ENCODE results near the gene SPATA1. TPM values are rescaled to one million over a fixed set of nuclear protein-coding genes. Genes with fewer than 3 reads are reported as not detected.

The SPATA1 gene
- total and polyA plus RNA-seq, 2 of the 13 experiments (the other 11 are each of a cell fraction or from before 2014, with no cell fraction given) = 0.70 to 1.4 TPM

DNA sequence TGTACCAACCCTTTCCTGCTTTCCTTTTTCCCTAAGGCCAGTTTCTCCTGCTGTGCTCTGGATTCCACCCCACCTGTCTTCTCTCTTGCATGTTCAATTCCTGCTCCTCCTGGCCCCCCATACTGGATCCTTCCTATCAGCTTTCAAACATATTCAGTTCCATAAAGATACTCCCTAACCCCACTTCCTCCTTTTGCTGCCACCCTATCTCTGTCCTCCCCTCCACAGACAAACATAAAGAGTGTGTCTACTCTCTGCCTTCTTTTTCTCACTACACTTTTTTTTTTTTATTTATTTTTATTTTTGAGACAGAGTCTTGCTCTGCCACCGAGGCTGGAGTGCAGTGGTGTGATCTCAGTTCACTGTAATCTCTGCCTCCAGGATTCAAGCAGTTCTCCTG lies 44.1 kb upstream of the SPATA1 start (continued):
- TF ChIP-seq, protein P1, sequence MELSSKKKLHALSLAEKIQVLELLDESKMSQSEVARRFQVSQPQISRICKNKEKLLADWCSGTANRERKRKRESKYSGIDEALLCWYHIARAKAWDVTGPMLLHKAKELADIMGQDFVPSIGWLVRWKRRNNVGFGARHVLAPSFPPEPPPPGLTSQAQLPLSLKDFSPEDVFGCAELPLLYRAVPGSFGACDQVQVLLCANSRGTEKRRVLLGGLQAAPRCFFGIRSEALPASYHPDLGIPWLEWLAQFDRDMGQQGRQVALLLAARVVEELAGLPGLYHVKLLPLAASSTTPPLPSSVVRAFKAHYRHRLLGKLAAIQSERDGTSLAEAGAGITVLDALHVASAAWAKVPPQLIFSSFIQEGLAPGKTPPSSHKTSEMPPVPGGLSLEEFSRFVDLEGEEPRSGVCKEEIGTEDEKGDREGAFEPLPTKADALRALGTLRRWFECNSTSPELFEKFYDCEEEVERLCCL (CRISPR knock-in tag; IDR thresholded peaks at IDR 0.05; ENCODE audit: borderline replicate concordance) = no peak
- no peak for TF ChIP-seq ZNF484 (CRISPR knock-in tag; IDR thresholded peaks at IDR 0.05; ENCODE audit: borderline replicate concordance, low read depth)
- TF ChIP-seq RFX5 (IDR thresholded peaks at IDR 0.05; ENCODE audit: low read depth, low read length) = no peak
- TF ChIP-seq, protein P2, sequence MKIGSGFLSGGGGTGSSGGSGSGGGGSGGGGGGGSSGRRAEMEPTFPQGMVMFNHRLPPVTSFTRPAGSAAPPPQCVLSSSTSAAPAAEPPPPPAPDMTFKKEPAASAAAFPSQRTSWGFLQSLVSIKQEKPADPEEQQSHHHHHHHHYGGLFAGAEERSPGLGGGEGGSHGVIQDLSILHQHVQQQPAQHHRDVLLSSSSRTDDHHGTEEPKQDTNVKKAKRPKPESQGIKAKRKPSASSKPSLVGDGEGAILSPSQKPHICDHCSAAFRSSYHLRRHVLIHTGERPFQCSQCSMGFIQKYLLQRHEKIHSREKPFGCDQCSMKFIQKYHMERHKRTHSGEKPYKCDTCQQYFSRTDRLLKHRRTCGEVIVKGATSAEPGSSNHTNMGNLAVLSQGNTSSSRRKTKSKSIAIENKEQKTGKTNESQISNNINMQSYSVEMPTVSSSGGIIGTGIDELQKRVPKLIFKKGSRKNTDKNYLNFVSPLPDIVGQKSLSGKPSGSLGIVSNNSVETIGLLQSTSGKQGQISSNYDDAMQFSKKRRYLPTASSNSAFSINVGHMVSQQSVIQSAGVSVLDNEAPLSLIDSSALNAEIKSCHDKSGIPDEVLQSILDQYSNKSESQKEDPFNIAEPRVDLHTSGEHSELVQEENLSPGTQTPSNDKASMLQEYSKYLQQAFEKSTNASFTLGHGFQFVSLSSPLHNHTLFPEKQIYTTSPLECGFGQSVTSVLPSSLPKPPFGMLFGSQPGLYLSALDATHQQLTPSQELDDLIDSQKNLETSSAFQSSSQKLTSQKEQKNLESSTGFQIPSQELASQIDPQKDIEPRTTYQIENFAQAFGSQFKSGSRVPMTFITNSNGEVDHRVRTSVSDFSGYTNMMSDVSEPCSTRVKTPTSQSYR (CRISPR knock-in tag; IDR thresholded peaks at IDR 0.05; ENCODE audit: borderline replicate concordance) = no peak
- no peak for TF ChIP-seq ELF1 (CRISPR knock-in tag; IDR thresholded peaks at IDR 0.05)
- no peak for TF ChIP-seq ZNF552 (CRISPR knock-in tag; IDR thresholded peaks at IDR 0.05; ENCODE audit: borderline replicate concordance)
- TF ChIP-seq ZNF331 (CRISPR knock-in tag; IDR thresholded peaks at IDR 0.05) = no peak

DNA sequence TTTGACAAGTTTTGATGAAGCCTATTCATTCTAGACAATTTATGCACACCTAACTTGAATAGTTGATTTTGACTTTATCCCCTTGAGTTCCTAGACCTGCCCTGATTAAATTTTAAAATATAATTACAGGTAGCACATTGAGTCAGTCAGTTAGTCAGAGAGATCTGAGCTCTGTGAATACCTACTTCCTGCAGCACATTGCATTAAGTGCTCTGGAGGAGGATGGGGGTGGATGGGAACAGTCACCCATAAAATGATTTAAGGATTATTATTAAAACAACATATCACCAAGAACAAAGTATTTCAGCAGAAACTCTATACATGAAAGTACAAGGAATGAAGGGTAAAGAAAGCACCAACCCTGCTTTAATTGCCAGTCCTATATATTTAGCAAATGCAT lies 38.9 kb upstream of the SPATA1 start:
- H3K4me1 ChIP-seq (ENCODE audit: insufficient read depth, low read length) = no peaks in the 10 kb centered on the region
- CTCF ChIA-PET (ENCODE audit: low intra/inter-chr PET ratio, low total read pairs) = no interaction called here
- no peaks in the 10 kb centered on the region; a peak in 1 of 5 replicates for H3K27me3 ChIP-seq (ENCODE audit: control insufficient read depth in 1 of 2, insufficient read depth in 2 of 2, low read length in 2 of 2)
- H2AFZ ChIP-seq (ENCODE audit: low read length) = no peak overlapping the region
- no peaks in the 10 kb centered on the region for H3K9me3 ChIP-seq (ENCODE audit: low read length)
- no peak overlapping the region for H3K9ac ChIP-seq (ENCODE audit: insufficient read depth, low read depth, low read length)
- H3K4me2 ChIP-seq (ENCODE audit: low read depth, low read length) = no peak overlapping the region
- ATAC-seq (no peak), DNase-seq (ENCODE audit: low spot score) (no peak), FAIRE-seq (no peak)
- in situ Hi-C loops (cut with HindIII; ENCODE audit: extremely low pct_ligation_motif_present, low pct_unique_long_range_greater_than_20kb) (no loop called here), intact Hi-C loops (cut with micrococcal nuclease; ENCODE audit: unreplicated experiment) (no loop called here)
- no TSS peak for BruUV-seq (replicated peaks)
- no peak overlapping the region for H3K4me3 ChIP-seq (replicated peaks in 1 of 3; ENCODE audit: insufficient read depth in 1 of 3, low read depth in 2 of 3, low read length in 3 of 3)
- H3K27ac ChIP-seq (ENCODE audit: extremely low read length, insufficient read depth, low read length) = no peak overlapping the region
- H3K36me3 ChIP-seq (replicated peaks in 1 of 2; ENCODE audit: control insufficient read depth in 1 of 2, insufficient read depth in 2 of 2, low read length in 2 of 2) = no peaks in the 10 kb centered on the region
- H3K79me2 ChIP-seq (ENCODE audit: insufficient read depth, low read length) = no peaks in the 10 kb centered on the region
- no peaks in the 10 kb centered on the region for H4K20me1 ChIP-seq (ENCODE audit: insufficient read depth, low read length)
- POLR2A ChIA-PET = no interaction called here
- TF ChIP-seq MIER3 (CRISPR knock-in tag; IDR thresholded peaks at IDR 0.05; ENCODE audit: borderline replicate concordance) (no peak), KLF15 (CRISPR knock-in tag; IDR thresholded peaks at IDR 0.05; ENCODE audit: borderline replicate concordance) (no peak), ZBTB42 (CRISPR knock-in tag; IDR thresholded peaks at IDR 0.05) (no peak), ZNF672 (CRISPR knock-in tag; IDR thresholded peaks at IDR 0.05) (no peak), SP2 (CRISPR knock-in tag; IDR thresholded peaks at IDR 0.05) (no peak), SMARCE1 (IDR thresholded peaks at IDR 0.05; ENCODE audit: borderline replicate concordance) (no peak), MEIS1 (CRISPR knock-in tag; IDR thresholded peaks at IDR 0.05; ENCODE audit: borderline replicate concordance) (no peak), GPN1 (CRISPR knock-in tag; IDR thresholded peaks at IDR 0.05; ENCODE audit: borderline replicate concordance) (no peak), ZNF549 (CRISPR knock-in tag; IDR thresholded peaks at IDR 0.05) (no peak)
- TF ChIP-seq, protein P3, sequence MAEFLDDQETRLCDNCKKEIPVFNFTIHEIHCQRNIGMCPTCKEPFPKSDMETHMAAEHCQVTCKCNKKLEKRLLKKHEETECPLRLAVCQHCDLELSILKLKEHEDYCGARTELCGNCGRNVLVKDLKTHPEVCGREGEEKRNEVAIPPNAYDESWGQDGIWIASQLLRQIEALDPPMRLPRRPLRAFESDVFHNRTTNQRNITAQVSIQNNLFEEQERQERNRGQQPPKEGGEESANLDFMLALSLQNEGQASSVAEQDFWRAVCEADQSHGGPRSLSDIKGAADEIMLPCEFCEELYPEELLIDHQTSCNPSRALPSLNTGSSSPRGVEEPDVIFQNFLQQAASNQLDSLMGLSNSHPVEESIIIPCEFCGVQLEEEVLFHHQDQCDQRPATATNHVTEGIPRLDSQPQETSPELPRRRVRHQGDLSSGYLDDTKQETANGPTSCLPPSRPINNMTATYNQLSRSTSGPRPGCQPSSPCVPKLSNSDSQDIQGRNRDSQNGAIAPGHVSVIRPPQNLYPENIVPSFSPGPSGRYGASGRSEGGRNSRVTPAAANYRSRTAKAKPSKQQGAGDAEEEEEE (CRISPR knock-in tag; IDR thresholded peaks at IDR 0.05; ENCODE audit: borderline replicate concordance) = no peak
- TF ChIP-seq, protein P4, sequence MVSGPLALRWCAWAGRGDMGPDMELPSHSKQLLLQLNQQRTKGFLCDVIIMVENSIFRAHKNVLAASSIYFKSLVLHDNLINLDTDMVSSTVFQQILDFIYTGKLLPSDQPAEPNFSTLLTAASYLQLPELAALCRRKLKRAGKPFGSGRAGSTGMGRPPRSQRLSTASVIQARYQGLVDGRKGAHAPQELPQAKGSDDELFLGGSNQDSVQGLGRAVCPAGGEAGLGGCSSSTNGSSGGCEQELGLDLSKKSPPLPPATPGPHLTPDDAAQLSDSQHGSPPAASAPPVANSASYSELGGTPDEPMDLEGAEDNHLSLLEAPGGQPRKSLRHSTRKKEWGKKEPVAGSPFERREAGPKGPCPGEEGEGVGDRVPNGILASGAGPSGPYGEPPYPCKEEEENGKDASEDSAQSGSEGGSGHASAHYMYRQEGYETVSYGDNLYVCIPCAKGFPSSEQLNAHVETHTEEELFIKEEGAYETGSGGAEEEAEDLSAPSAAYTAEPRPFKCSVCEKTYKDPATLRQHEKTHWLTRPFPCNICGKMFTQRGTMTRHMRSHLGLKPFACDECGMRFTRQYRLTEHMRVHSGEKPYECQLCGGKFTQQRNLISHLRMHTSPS (CRISPR knock-in tag; IDR thresholded peaks at IDR 0.05; ENCODE audit: low read depth) = no peak
